Heart left ventricle (tissue), 16 donors: ENCODE results near the gene MAGI1. TPM values are rescaled to one million over a fixed set of nuclear protein-coding genes. Genes with fewer than 3 reads are reported as not detected.

Source experiments
- ATAC-seq, 4 donors: fragments of 200-7000 bp; cut with Tn5 transposase; one replicate each; pipeline ENCODE4 v1.9.1; 2020 to 2022; ENCODE audit warnings: moderate library complexity in 4 of 4, mild to moderate bottlenecking in 3 of 4, moderate number of reproducible peaks in 1 of 4
- DNase-seq, 5 donors: peaks; one replicate each; pipeline ENCODE4 v3.0.0-alpha.2; 2020
- H3K27ac ChIP-seq, 12 donors: fragments of 200-600 bp; sonication (generic) in 4 of 12; one replicate each; pipeline versions ENCODE4 v1.5.0 to v1.8.0; 2016 to 2022; ENCODE audit warnings: mild to moderate bottlenecking in 2 of 12
- H3K27me3 ChIP-seq, 9 donors: fragments of 200-600 bp; sonication (generic) in 2 of 9; one replicate each; pipeline versions ENCODE4 v1.5.1 to v1.8.0; 2016 to 2022; ENCODE audit warnings: mild to moderate bottlenecking in 3 of 9
- H3K36me3 ChIP-seq, 9 donors: fragments of 200-600 bp; sonication (generic) in 2 of 9; one replicate each; pipeline versions ENCODE4 v1.5.0 to v1.8.0; 2018 to 2022; ENCODE audit warnings: mild to moderate bottlenecking in 2 of 9
- H3K4me1 ChIP-seq, 12 donors: fragments of 200-600 bp; sonication (generic) in 4 of 12; one replicate each; pipeline versions ENCODE4 v1.5.0 to v1.8.0; 2016 to 2022; ENCODE audit warnings: mild to moderate bottlenecking in 3 of 12
- H3K4me3 ChIP-seq, 12 donors: fragments of 200-600 bp; sonication (generic) in 4 of 12; one replicate each; pipeline versions ENCODE4 v1.5.0 to v1.8.0; 2017 to 2022; ENCODE audit warnings: mild to moderate bottlenecking in 9 of 12, moderate library complexity in 4 of 12
- H3K9me3 ChIP-seq, 12 donors: fragments of 200-600 bp; sonication (generic) in 4 of 12; one replicate each; pipeline versions ENCODE4 v1.5.0 to v1.8.0; 2016 to 2022; ENCODE audit warnings: mild to moderate bottlenecking in 1 of 12
- CTCF ChIP-seq, 12 donors: fragments of 200-600 bp; sonication (generic) in 4 of 12; IDR thresholded peaks; one replicate each; pipeline versions ENCODE4 v1.5.0 to v1.8.0; 2018 to 2022; ENCODE audit warnings: antibody characterized with exemption in 12 of 12, mild to moderate bottlenecking in 5 of 12
- POLR2A ChIP-seq, 2 donors: fragments of 450-650 bp; IDR thresholded peaks; one replicate each; pipeline ENCODE4 v1.6.1; 2017; ENCODE audit warnings: antibody characterized with exemption in 2 of 2, mild to moderate bottlenecking in 2 of 2, moderate library complexity in 2 of 2
- WGBS, 4 donors: extraction: QIAGEN DNeasy Blood & Tissue Kit in 2 of 4; methylation state at CpG; one replicate each; pipeline versions ENCODE4 v1.1.5 to v1.1.7; 2013 to 2018; 5-methylcytosine and 5-hydroxymethylcytosine counted together
- intact Hi-C, 10 donors: fragments of 100-400 bp; cut with DNase I; formaldehyde crosslinking; loops; one replicate each; pipeline versions ENCODE4 v1.11.1 to v1.14.2; 2022
- polyA plus RNA-seq, 2 donors: library from polyadenylated mRNA; stranded (reverse); fragments of 200-250 nt; gene quantifications; one replicate each; pipeline ENCODE4 v1.2.3, GENCODE V29; 2013
- total RNA-seq, 9 donors: library from RNA; depleted of rRNA in 2 of 9; stranded (reverse); fragments of >200 nt in 2 of 9; fragmentation: NEBNext Ultra II Directional in 3 of 9; extraction: Animal tissue kit (Norgen Biotek cat#: 25700) in 3 of 9; gene quantifications; one replicate each; pipeline versions ENCODE4 v1.1.0 to v1.2.4, GENCODE V29; 2016 to 2023
- donor health status: ischemic (EF 13 %, LVEDD 7.1; RV severe dilation, severe dysfunction).
- donor health status: healthy with polysubstance abuse.
- donor health status: DM: no; HTN: yes; CAD: no.
- donor health status: DM: no; HTN: no; CAD: no.
- donor health status: ischemic (EF 25% LVEDD 6.9; RV normal size, moderate dysfunction).
- donor health status: ischemic (EF 25% LVEDD 5.7; RV mildly dilated, moderate dysfunction).
- donor health status: healthy.
- donor health status: DM: yes; HTN: yes; CAD: no.
- donor health status: ischemic (EF 35%, LVEDD 5.7; RV mildly dilated, moderate dysfunction).
- donor health status: nonischemic (EF 11% LVEDD 7.7; RV severe dilation, severe dysfunction).
- donor health status: DM: yes; HTN: yes; CAD: no.
- donor health status: PGD.
- donor health status: ischemic (EF 29% LVEDD 5.4; RV normal size, mild dysfunction).
- donor health status: nonischemic (EF 23%, LVEDD 6.1; RV moderate dilation, normal function).

Gene MAGI1
- total and polyA plus RNA-seq, 11 donors = 18.5 to 52.1 (median 31.4) TPM

- Histone ChIP-seq H3K4me3 (no peak overlapping the region), H3K27ac (no peak overlapping the region), H3K9me3 (peaks cover 0 to 5% (median 0%) of the 10 kb centered on the region in 12 donors), H3K4me1 (peaks cover 0 to 22% (median 0%) of the 10 kb centered on the region in 12 donors), H3K27me3 (no peaks in the 10 kb centered on the region), H3K36me3 (no peaks in the 10 kb centered on the region)
- ATAC-seq (no peak), DNase-seq (no peak)
- intact Hi-C loops = no loop called here
- WGBS, 4 donors = 67 to 80% (median 75%) methylated on average over 1 of the region's 1 CpG
- TF ChIP-seq CTCF (IDR thresholded peaks at IDR 0.05) (no peak), POLR2A (IDR thresholded peaks at IDR 0.05) (no peak)
Observed at GRCh38 chr3:65846936-65847335, 191.8 kb downstream of the MAGI1 start.

- Histone ChIP-seq H3K27me3 (no peaks in the 10 kb centered on the region), H3K9me3 (peaks cover 0 to 5% (median 0%) of the 10 kb centered on the region in 12 donors), H3K27ac (no peak overlapping the region), H3K4me1 (peaks cover 0 to 18% (median 0%) of the 10 kb centered on the region in 12 donors), H3K36me3 (no peaks in the 10 kb centered on the region), H3K4me3 (no peak overlapping the region)
- intact Hi-C loops = no loop called here
- WGBS, 4 donors = 73 to 87% (median 81%) methylated on average over 2 of the region's 2 CpGs
- DNase-seq = no peak
- no peak for TF ChIP-seq POLR2A (IDR thresholded peaks at IDR 0.05)
- no peak for TF ChIP-seq CTCF (IDR thresholded peaks at IDR 0.05)
- ATAC-seq = no peak
Observed at GRCh38 chr3:65844370-65844769, 194.3 kb downstream of the MAGI1 start.

GRCh38 chr3:65843732-65844131, 195.0 kb downstream of the MAGI1 start:
- no peak overlapping the region for H3K4me3 ChIP-seq

GRCh38 chr3:65837604-65838003, 201.1 kb downstream of the MAGI1 start:
- H3K27me3 ChIP-seq = no peaks in the 10 kb centered on the region
- no peak for DNase-seq
- H3K27ac ChIP-seq = no peak overlapping the region
- TF ChIP-seq POLR2A (IDR thresholded peaks at IDR 0.05) = no peak
- no peak for TF ChIP-seq CTCF (IDR thresholded peaks at IDR 0.05)
- H3K9me3 ChIP-seq = no peaks in the 10 kb centered on the region
- peaks cover 0 to 19% (median 13%) of the 10 kb centered on the region in 12 donors for H3K4me1 ChIP-seq
- WGBS, 4 donors = 70 to 91% (median 83%) methylated on average over 4 of the region's 4 CpGs
- no peak overlapping the region for H3K4me3 ChIP-seq
- no peak for ATAC-seq
- H3K36me3 ChIP-seq = no peaks in the 10 kb centered on the region
- intact Hi-C loops = loop anchor here in 2 of 10 donors (2.0 to 10.0 kb wide), 2 partner anchors 31 to 47 kb away; no protein-coding TSS in a partner anchor

More at GRCh38 chr3:65843732-65844131, 195.0 kb downstream of the MAGI1 start:
- Histone ChIP-seq H3K36me3 (no peaks in the 10 kb centered on the region), H3K9me3 (peaks cover 0 to 5% (median 0%) of the 10 kb centered on the region in 12 donors), H3K27ac (no peak overlapping the region), H3K27me3 (no peaks in the 10 kb centered on the region), H3K4me1 (peaks cover 0 to 18% (median 0%) of the 10 kb centered on the region in 12 donors)
- DNase-seq (no peak), ATAC-seq (no peak)
- WGBS, 4 donors = 79 to 88% (median 81%) methylated on average over 1 of the region's 1 CpG
- intact Hi-C loops = no loop called here
- TF ChIP-seq CTCF (IDR thresholded peaks at IDR 0.05) = no peak
- no peak for TF ChIP-seq POLR2A (IDR thresholded peaks at IDR 0.05)
